ENCODE data around the gene TBC1D4. TPM values are rescaled to one million over a fixed set of nuclear protein-coding genes. Genes with fewer than 3 reads are reported as not detected.

Gene TBC1D4
- total RNA-seq, 1 experiment from 2014 or later = 32.7 TPM

DNA sequence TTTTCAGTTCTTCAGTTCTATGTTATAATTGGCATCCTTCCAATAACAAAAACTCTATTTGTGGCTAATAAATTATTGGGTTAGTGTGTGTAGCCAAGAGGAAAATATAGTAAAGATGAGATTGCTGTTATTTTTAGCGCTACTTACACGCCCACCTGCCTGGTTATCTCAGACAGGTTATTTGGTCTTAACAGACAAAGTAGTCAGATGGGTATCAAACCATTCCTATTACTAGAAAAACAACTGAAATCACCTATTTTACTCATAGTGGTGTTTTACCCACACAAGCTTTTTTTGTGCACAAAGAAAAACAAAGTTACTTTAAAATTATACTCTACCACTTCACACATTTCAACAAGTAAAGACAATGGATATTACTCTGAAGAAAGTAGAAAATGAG, 151.2 kb downstream of the TBC1D4 start:
- no peaks in the 10 kb centered on the region for H3K27me3 ChIP-seq (replicated peaks)
- no peak overlapping the region for H3K4me3 ChIP-seq
- DNase-seq (ENCODE audit: low read depth in 1 of 2, low spot score in 2 of 2) = no peak
- H3K9me3 ChIP-seq (replicated peaks) = no peaks in the 10 kb centered on the region
- peaks cover 18% of the 10 kb centered on the region for H3K36me3 ChIP-seq
- no peak overlapping the region for H3K27ac ChIP-seq
- no peaks in the 10 kb centered on the region for H3K4me1 ChIP-seq (replicated peaks)

DNA sequence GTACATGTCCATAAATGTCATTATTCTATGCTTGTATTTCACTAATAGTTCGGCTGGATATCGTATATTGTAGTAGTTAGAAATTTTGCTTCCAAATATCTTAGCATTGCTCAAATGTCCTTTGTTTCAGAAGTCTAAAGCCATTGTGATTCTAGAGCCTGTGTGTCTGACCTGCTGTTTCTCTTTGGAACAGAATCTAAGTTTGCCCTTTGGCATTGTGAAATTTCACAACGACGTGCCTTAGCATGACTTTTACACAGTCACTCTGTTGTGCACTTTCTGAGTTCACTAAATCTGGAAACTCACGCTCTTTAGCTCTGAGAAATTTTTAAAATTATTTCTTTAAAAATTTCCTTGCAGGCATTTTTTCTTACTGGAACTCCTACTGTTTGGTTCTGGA, 152.2 kb downstream of the TBC1D4 start:
- peaks cover 12% of the 10 kb centered on the region for H3K36me3 ChIP-seq
- no peaks in the 10 kb centered on the region for H3K9me3 ChIP-seq (replicated peaks)
- H3K27ac ChIP-seq = no peak overlapping the region
- no peaks in the 10 kb centered on the region for H3K27me3 ChIP-seq (replicated peaks)
- DNase-seq (ENCODE audit: low read depth in 1 of 2, low spot score in 2 of 2) = no peak
- no peak overlapping the region for H3K4me3 ChIP-seq
- no peaks in the 10 kb centered on the region for H3K4me1 ChIP-seq (replicated peaks)

DNA sequence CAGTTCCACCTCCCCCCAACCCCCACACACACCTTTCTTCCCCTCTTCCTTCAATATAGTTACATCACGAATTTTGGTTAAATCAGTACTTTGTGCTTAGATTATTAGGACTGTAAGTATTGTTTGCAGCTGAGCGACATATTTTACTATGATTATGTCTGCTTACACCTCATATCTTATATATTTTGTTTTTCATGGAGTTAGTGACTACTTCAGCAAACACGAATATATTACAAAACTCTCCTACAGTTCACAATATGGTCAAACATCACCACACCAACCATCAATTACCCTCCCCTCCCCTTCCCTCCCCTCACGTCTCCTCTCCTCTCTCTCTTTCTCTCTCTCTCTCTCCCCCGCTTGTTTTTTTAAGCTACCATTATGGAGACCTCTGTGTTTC, 152.9 kb downstream of the TBC1D4 start:
- H3K4me3 ChIP-seq = no peak overlapping the region
- DNase-seq (ENCODE audit: low read depth in 1 of 2, low spot score in 2 of 2) = no peak
- no peaks in the 10 kb centered on the region for H3K4me1 ChIP-seq (replicated peaks)
- no peaks in the 10 kb centered on the region for H3K27me3 ChIP-seq (replicated peaks)
- H3K27ac ChIP-seq = no peak overlapping the region
- H3K9me3 ChIP-seq (replicated peaks) = no peaks in the 10 kb centered on the region
- peaks cover 12% of the 10 kb centered on the region for H3K36me3 ChIP-seq

DNA sequence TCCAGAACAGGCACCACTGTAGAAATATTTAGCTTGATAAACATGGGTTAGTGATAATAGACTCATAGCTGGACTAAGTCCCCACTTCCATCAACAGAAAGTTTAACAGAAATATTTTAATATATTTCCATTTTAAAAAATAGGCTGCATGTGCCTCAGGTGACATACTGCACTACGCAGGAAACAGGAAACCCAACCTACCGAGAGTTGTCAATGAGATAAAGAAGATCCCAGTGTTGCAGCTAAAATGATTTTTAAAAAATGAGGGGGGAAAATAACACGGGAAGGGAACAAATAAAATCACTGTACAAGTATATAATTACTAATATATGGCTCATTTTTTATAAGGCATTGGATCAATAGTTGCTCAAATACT, 154.8 kb downstream of the TBC1D4 start:
- peaks cover 4% of the 10 kb centered on the region for H3K36me3 ChIP-seq
- H3K4me3 ChIP-seq = no peak overlapping the region
- H3K27ac ChIP-seq = no peak overlapping the region
- H3K4me1 ChIP-seq (replicated peaks) = no peaks in the 10 kb centered on the region
- H3K9me3 ChIP-seq (replicated peaks) = no peaks in the 10 kb centered on the region
- no peak for DNase-seq (ENCODE audit: low read depth in 1 of 2, low spot score in 2 of 2)
- no peaks in the 10 kb centered on the region for H3K27me3 ChIP-seq (replicated peaks)

DNA sequence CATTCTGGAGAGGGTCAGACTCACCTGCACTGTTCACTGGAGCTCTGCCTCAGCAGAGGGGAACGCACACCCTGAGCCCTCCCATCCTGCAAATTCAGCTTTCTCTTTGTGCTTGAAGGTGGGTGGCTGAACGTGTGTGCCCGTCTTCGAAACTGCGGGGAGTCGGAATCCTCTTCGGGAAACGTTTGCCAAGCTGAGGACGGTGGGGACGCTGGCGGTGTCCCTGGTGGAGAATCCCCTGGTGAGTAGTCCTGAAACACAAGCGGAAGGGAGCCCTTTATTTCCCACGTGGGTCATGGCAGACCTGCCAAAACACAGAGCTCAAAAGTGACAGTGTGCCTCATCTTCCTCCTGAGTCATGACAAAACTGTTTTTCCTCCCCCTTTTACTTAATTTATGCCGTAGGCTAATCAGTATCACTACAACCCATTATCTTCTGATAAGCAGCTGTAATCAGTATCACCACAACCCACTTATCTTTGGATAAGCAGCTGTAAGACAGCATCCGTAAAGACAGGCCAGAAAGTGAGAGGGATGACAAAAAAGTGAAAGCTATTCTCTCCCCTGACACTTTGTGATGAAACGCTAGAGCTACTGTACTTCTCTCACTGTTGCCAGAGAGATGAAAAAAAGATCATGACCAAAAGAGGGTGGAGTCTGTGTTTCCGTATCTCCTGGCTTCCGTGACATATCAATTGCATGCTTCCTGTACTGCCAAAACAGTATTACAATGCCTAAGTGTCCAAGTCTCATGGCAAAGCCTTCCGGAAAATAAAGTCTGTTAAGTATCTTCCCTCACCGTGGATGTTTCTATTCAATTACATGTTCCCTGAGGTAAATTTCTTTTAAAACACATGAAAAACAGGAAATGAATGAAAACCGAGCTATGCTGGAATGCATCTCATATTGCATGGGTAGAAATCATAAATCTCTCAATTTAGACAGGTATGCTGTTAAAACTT, 155.5 kb downstream of the TBC1D4 start:
- H3K36me3 ChIP-seq = peaks cover 4% of the 10 kb centered on the region
- no peaks in the 10 kb centered on the region for H3K27me3 ChIP-seq (replicated peaks)
- no peaks in the 10 kb centered on the region for H3K4me1 ChIP-seq (replicated peaks)
- no peak for DNase-seq (ENCODE audit: low read depth in 1 of 2, low spot score in 2 of 2)
- no peak overlapping the region for H3K27ac ChIP-seq
- H3K9me3 ChIP-seq (replicated peaks) = no peaks in the 10 kb centered on the region
- no peak overlapping the region for H3K4me3 ChIP-seq

DNA sequence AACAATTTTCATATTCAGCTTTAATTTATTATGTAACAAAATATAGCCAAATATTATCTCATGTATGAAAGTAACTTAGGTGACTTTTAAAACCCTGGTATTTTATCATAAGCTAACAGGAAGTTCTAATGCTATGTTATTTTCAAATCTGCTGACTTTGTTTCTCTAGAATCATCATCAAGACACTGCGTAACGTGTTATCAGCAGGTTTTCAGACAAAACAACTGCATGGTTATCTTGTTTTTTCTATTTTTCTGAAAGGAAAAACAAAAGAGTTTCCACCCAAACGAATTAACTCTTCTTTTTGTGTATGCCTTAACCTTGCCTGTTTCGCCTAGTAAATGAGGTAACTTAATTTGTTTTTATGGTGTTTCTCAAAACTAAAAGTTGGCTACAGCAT, 156.3 kb downstream of the TBC1D4 start:
- Histone ChIP-seq H3K4me3 (no peak overlapping the region), H3K4me1 (replicated peaks) (no peaks in the 10 kb centered on the region), H3K27ac (no peak overlapping the region), H3K36me3 (peaks cover 4% of the 10 kb centered on the region), H3K9me3 (replicated peaks) (no peaks in the 10 kb centered on the region), H3K27me3 (replicated peaks) (no peaks in the 10 kb centered on the region)
- DNase-seq (ENCODE audit: low read depth in 1 of 2, low spot score in 2 of 2) = no peak

DNA sequence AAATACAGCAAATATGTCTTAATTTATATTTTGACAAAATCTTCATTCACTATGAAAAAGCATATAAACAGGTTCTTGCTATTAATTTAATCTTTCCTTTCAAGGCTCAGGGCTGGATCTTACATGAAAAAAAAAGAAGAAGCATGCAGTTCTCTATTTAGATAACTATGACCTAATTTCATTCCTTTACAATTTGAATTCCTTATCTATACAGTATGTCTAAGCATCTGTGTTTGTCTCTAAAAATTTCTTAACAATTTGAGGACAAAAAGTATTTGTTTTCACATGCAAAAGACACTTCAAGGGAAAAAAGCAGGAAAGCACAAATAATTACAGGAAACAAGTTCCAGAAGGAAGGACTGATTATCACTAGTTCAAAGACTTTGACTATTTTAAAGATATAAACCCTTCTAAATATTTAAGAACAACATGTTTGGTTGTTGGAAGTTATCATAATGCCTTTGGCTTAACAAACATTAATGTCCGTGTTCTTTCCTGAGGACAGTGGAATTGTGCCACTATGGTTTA, 157.5 kb downstream of the TBC1D4 start:
- Histone ChIP-seq H3K4me1 (replicated peaks) (peaks cover 3% of the 10 kb centered on the region), H3K9me3 (replicated peaks) (no peaks in the 10 kb centered on the region), H3K27me3 (replicated peaks) (no peaks in the 10 kb centered on the region), H3K36me3 (peaks cover 4% of the 10 kb centered on the region), H3K27ac (no peak overlapping the region), H3K4me3 (no peak overlapping the region)
- no peak for DNase-seq (ENCODE audit: low read depth in 1 of 2, low spot score in 2 of 2)

DNA sequence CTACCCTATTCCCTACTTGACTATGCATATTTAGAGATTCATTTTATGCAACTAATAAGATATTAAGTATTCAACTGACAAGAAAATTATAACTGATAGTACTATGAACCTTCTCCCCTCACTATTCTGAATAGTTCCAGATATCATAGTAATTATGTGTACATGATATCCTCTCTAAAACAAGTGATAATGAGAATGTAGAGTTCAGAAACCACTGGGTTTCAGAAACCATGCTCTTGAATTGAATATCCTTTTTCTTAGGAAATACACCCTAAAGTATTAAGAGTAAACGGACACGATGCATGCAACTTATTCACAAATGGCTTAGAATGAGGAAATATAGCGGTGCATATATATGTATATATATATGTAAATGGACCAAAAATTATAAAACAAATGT, 160.9 kb downstream of the TBC1D4 start:
- H3K27ac ChIP-seq = no peak overlapping the region
- H3K4me3 ChIP-seq = no peak overlapping the region
- peaks cover 3% of the 10 kb centered on the region for H3K36me3 ChIP-seq
- peaks cover 21% of the 10 kb centered on the region for H3K4me1 ChIP-seq (replicated peaks)
- DNase-seq (ENCODE audit: low read depth in 1 of 2, low spot score in 2 of 2) = no peak
- H3K9me3 ChIP-seq (replicated peaks) = no peaks in the 10 kb centered on the region
- no peaks in the 10 kb centered on the region for H3K27me3 ChIP-seq (replicated peaks)

DNA sequence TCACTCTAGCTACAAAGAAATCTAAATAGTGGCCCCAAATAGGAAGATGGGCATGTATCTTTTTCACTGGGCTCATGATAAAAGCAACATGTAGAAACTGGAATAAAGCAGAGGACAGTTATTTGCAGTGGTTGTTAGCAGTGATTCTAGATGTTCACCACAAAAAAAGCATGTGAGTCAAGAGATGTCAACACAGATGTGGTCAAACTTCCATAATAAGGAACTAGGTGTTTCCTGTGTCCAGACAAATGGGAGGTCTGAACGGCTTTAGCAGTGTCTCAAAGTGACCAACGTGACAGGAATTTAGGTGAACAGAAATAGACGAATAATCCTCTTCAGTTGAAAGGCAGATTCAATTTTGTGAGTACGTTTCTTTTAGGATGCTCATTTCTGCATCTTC, 162.7 kb downstream of the TBC1D4 start:
- Histone ChIP-seq H3K36me3 (no peaks in the 10 kb centered on the region), H3K4me1 (replicated peaks) (peaks cover 21% of the 10 kb centered on the region), H3K9me3 (replicated peaks) (no peaks in the 10 kb centered on the region), H3K4me3 (no peak overlapping the region), H3K27me3 (replicated peaks) (no peaks in the 10 kb centered on the region), H3K27ac (peak overlapping the region; percentile 16; the same call in 1 of the 2 replicates)
- DNase-seq (ENCODE audit: low read depth in 1 of 2, low spot score in 2 of 2) = peak in 1 of 2 experiments; percentile 52

DNA sequence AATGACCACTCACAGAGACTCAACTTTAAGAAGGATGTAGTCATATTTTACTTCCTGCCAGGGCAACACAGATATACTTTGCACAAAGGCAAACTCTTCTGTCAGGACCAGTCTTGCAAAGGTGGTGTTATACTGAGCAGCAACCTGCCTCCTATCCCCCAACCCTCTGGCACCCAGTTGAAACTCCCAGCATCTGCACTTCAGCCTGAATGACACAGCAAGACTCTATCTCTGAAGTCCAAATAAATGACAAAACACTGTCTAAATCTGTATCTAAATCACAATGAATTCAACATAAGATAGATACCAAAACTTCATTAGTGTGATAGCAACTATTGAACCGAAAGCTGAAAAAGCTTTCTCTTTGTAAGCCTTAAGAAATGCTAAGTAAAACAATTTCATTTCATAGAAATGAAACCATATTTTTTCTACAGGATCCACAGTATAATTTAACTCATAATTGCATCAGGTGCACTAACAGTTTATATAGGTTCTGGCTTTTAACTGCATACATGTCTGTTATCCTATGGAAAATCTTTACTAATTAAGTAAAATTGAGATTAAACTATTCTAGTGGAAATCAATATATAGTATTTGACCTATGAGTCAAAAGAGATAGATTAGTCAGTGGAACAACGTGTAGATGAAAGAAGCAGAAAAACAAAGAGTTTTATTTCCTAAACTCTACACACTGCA, 163.7 kb downstream of the TBC1D4 start:
- H3K4me3 ChIP-seq = no peak overlapping the region
- no peak overlapping the region for H3K27ac ChIP-seq
- H3K4me1 ChIP-seq (replicated peaks) = peaks cover 21% of the 10 kb centered on the region
- no peaks in the 10 kb centered on the region for H3K36me3 ChIP-seq
- no peaks in the 10 kb centered on the region for H3K27me3 ChIP-seq (replicated peaks)
- H3K9me3 ChIP-seq (replicated peaks) = no peaks in the 10 kb centered on the region
- DNase-seq (ENCODE audit: low read depth in 1 of 2, low spot score in 2 of 2) = no peak

DNA sequence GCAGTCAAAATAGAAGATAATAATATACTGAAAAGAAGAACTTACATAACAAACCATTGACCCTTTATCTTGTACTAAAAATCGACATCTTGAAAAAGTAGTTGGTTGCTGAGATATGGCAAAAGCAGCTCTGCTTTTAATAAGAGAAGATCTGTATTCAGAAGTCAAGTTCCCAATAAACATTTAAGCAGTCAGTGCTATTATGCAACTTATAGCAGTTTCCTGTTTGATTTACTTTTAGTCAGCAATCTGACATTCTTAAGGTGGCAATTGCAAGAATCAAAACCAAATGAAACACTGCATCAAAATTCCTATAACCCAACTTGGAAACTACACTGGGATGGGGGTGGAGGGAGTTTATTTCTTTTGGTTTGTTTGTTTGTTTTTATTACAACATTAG, 165.5 kb downstream of the TBC1D4 start:
- Histone ChIP-seq H3K9me3 (replicated peaks) (no peaks in the 10 kb centered on the region), H3K27me3 (replicated peaks) (no peaks in the 10 kb centered on the region), H3K36me3 (no peaks in the 10 kb centered on the region), H3K4me3 (no peak overlapping the region), H3K27ac (no peak overlapping the region), H3K4me1 (replicated peaks) (peaks cover 21% of the 10 kb centered on the region)
- DNase-seq (ENCODE audit: low read depth in 1 of 2, low spot score in 2 of 2) = no peak

DNA sequence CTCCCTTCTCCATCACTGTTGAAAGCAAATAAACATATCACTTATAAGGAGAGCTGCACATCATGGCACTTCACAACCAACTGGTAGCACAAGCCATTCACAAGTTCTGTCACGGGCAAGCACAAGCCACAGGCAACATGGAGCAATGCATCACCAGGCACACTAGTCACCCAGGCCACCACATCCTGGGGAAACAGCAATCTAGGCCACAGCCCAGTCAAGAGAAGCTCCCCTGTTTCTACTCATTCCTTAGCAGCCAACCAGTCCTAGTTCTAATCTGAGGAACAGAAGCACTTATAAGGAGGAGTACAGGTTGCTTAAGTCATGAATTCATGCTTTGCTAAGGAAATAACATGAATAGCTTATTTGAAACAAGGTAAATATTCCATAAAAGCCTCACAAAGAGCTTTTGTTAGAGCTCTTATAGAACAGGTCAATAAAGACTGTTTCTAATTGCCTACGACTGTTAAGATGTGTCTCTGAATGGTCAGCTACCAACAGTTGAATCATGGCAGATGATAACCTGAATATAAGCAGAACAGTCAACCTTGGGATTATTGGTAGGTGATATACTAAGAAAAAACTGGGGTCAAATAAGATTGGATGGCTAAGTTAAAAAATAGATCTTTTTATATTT, 169.0 kb downstream of the TBC1D4 start:
- Histone ChIP-seq H3K27me3 (replicated peaks) (no peaks in the 10 kb centered on the region), H3K36me3 (peaks cover 6% of the 10 kb centered on the region; the same call in 1 of the 2 replicates), H3K4me3 (no peak overlapping the region), H3K4me1 (replicated peaks) (peaks cover 7% of the 10 kb centered on the region), H3K9me3 (replicated peaks) (no peaks in the 10 kb centered on the region), H3K27ac (no peak overlapping the region)
- DNase-seq (ENCODE audit: low read depth in 1 of 2, low spot score in 2 of 2) = no peak

DNA sequence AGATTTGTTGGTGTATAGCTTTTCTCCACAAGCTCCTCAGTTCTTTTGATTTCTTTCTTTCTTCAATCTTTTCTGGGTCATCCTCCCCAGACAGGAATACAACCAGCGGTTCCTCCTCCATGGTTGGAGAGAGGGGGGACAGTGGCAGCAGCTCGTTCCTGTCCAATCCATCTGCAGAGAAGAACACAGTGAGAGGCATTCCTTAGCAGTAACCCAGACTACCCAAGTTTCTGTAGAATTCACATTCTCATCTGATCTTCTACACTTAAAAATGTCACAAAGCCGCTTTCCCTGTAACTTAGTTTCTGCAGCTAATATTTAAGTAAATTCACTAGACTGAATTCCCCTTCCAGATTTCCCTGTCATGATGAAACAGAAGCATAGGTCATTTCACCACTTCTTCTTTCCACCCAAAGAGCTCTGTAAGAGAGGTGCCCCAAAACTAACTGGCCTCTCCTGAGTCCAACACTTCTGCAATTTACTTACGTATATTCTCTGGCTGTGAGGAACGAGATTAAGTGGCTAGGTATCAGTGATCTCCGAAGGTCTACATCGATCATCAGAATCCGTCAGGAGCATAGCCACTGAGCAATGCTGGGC, 171.9 kb downstream of the TBC1D4 start:
- H3K4me3 ChIP-seq = no peak overlapping the region
- H3K9me3 ChIP-seq (replicated peaks) = no peaks in the 10 kb centered on the region
- H3K4me1 ChIP-seq (replicated peaks) = no peaks in the 10 kb centered on the region
- H3K27ac ChIP-seq = no peak overlapping the region
- no peak for DNase-seq (ENCODE audit: low read depth in 1 of 2, low spot score in 2 of 2)
- H3K27me3 ChIP-seq (replicated peaks) = no peaks in the 10 kb centered on the region
- peaks cover 6% of the 10 kb centered on the region; the same call in 1 of the 2 replicates for H3K36me3 ChIP-seq
